ENCODE measurements around the gene HFM1.
"Not testable (repeated sequence)": the region's sequence is repeated elsewhere in the genome, so short reads cannot be mapped to it uniquely, and the experiment has no call there.

Gene HFM1

GRCh38 chr1:91372230-91372629, 32.4 kb downstream of the HFM1 start:
- ATAC-seq: not testable (repeated sequence)

GRCh38 chr1:91349524-91349923, 55.1 kb downstream of the HFM1 start:
- no peak for ATAC-seq

GRCh38 chr1:91346824-91347223, 57.8 kb downstream of the HFM1 start:
- no peak for ATAC-seq

- ATAC-seq: no peak
These were observed 59.1 kb downstream of the HFM1 start for GRCh38 chr1:91345395-91346005.

GRCh38 chr1:91338501-91338900, 66.1 kb downstream of the HFM1 start:
- no peak for ATAC-seq

- ATAC-seq: no peak
These were observed 69.0 kb downstream of the HFM1 start for GRCh38 chr1:91335603-91336002.

- ATAC-seq: no peak
These were observed 69.8 kb downstream of the HFM1 start for GRCh38 chr1:91334856-91335255.

GRCh38 chr1:91325456-91325855, 79.2 kb downstream of the HFM1 start:
- no peak for ATAC-seq

- ATAC-seq: no peak
These were observed 90.0 kb downstream of the HFM1 start for GRCh38 chr1:91314643-91315042.

- no peak for ATAC-seq
These were observed 93.0 kb downstream of the HFM1 start for GRCh38 chr1:91311672-91312071.

- no peak for ATAC-seq
These were observed 96.1 kb downstream of the HFM1 start for GRCh38 chr1:91308544-91308943.

GRCh38 chr1:91307784-91308409, 96.7 kb downstream of the HFM1 start:
- no peak for ATAC-seq

GRCh38 chr1:91303165-91303564, 101.5 kb downstream of the HFM1 start:
- no peak for ATAC-seq

GRCh38 chr1:91288843-91289553, 115.6 kb downstream of the HFM1 start:
- not testable (repeated sequence) for ATAC-seq

GRCh38 chr1:91286962-91287317, 117.7 kb downstream of the HFM1 start:
- ATAC-seq: not testable (repeated sequence)

- ATAC-seq: not testable (repeated sequence)
These were observed 118.2 kb downstream of the HFM1 start for GRCh38 chr1:91286259-91286961.

- ATAC-seq: no peak
These were observed 121.3 kb downstream of the HFM1 start for GRCh38 chr1:91283421-91283726.

- ATAC-seq: no peak
These were observed 121.8 kb downstream of the HFM1 start for GRCh38 chr1:91282695-91283420.

- no peak for ATAC-seq
These were observed 122.9 kb downstream of the HFM1 start for GRCh38 chr1:91281782-91282181.

GRCh38 chr1:91278754-91279153, 125.9 kb downstream of the HFM1 start:
- no peak for ATAC-seq

GRCh38 chr1:91273875-91274274, 130.8 kb downstream of the HFM1 start:
- ATAC-seq: no peak

- ATAC-seq: no peak
These were observed 143.0 kb downstream of the HFM1 start for GRCh38 chr1:91261655-91262054.

- no peak for ATAC-seq
These were observed 159.2 kb downstream of the HFM1 start for GRCh38 chr1:91245435-91245834.
